MM.1S (cell line): ENCODE measurements around the gene TTC27.

Experiments
- DNase-seq: peaks from one replicate; pipeline ENCODE4 v3.0.0-alpha.2; 2015
- H2AFZ ChIP-seq: fragments of 300-600 bp; sonication (generic); 2 replicates; pipeline ENCODE4 v1.6.0; 2016; ENCODE audit warnings: antibody characterized with exemption, low read length
- H3F3A ChIP-seq: fragments of 300-600 bp; sonication (generic); 2 replicates; pipeline ENCODE4 v1.6.1; 2016; ENCODE audit warnings: mild to moderate bottlenecking, antibody characterized with exemption, low read length, moderate library complexity, mixed read lengths; ENCODE audit not compliant: insufficient read depth
- H3K27ac ChIP-seq: fragments of 300-600 bp; sonication (generic); 2 replicates; pipeline ENCODE4 v1.5.1; 2016; ENCODE audit warnings: mild to moderate bottlenecking, low read length
- H3K27me3 ChIP-seq: fragments of 300-600 bp; sonication (generic); replicated peaks from 2 replicates; pipeline ENCODE4 v1.6.0; 2016; ENCODE audit warnings: low read length; ENCODE audit not compliant: insufficient read depth
- H3K36me3 ChIP-seq: fragments of 300-600 bp; sonication (generic); replicated peaks from 2 replicates; pipeline ENCODE4 v1.6.1; 2016; ENCODE audit warnings: mild to moderate bottlenecking, low read length, mixed read lengths; ENCODE audit not compliant: insufficient read depth
- H3K4me1 ChIP-seq: fragments of 300-600 bp; sonication (generic); 2 replicates; pipeline ENCODE4 v1.6.1; 2016; ENCODE audit warnings: low read length, mixed read lengths
- H3K4me2 ChIP-seq: fragments of 300-600 bp; sonication (generic); 2 replicates; pipeline ENCODE4 v1.6.0; 2016; ENCODE audit warnings: low read depth, low read length
- H3K4me3 ChIP-seq: fragments of 300-600 bp; sonication (generic); 2 replicates; pipeline ENCODE4 v1.5.1; 2016; ENCODE audit warnings: low read length, mixed read lengths
- H3K79me2 ChIP-seq: fragments of 300-600 bp; sonication (generic); 2 replicates; pipeline ENCODE4 v1.6.1; 2016; ENCODE audit warnings: mixed run types, low read length, mixed read lengths
- H3K9ac ChIP-seq: fragments of 300-600 bp; sonication (generic); 2 replicates; pipeline ENCODE4 v1.6.1; 2016; ENCODE audit warnings: low read length, mixed read lengths
- H3K9me2 ChIP-seq: fragments of 300-600 bp; sonication (generic); replicated peaks from 2 replicates; pipeline ENCODE4 v1.6.1; 2016; ENCODE audit warnings: mild to moderate bottlenecking, low read length, mixed read lengths; ENCODE audit not compliant: insufficient read depth
- H3K9me3 ChIP-seq: fragments of 300-600 bp; sonication (generic); replicated peaks from 2 replicates; pipeline ENCODE4 v1.6.1; 2016; ENCODE audit warnings: mild to moderate bottlenecking, low read length, mixed read lengths; ENCODE audit not compliant: insufficient read depth
- H4K20me1 ChIP-seq: fragments of 300-600 bp; sonication (generic); 2 replicates; pipeline ENCODE4 v1.6.1; 2016; ENCODE audit warnings: mild to moderate bottlenecking, low read length, moderate library complexity, mixed read lengths; ENCODE audit not compliant: insufficient read depth
- CTCF ChIP-seq: fragments of 300-600 bp; sonication (generic); IDR thresholded peaks from 2 replicates; pipeline ENCODE4 v1.5.1; 2016; ENCODE audit warnings: antibody characterized with exemption, low read length, mixed read lengths
- EZH2 ChIP-seq: fragments of 300-600 bp; sonication (generic); optimal IDR thresholded peaks from 2 replicates; pipeline ENCODE3; 2017; ENCODE audit warnings: low read depth, mild to moderate bottlenecking, antibody characterized with exemption, low read length, mixed read lengths
- EZH2phosphoT487 ChIP-seq: fragments of 300-600 bp; sonication (generic); IDR thresholded peaks from 2 replicates; pipeline ENCODE4 v1.6.1; 2018; ENCODE audit warnings: antibody characterized with exemption, low read length

TTC27 gene

DNA sequence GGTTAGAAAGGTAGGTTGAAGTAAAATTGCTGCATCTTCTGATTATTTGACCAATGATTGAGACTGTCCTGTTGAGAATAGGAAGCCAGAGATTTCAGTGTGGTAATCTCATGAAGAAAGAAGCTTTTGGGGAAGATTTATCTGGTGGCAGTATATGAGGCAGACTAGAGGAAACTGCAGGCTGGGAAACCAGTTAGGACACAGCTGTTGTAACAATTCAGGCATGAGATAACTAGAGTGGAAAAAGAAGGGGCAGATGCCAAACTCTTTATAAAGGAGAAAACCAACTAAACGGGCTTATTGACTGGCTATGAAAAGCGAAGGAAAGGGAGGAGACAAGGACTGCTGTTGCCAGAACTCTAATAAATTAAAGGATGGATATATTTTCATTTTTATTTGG lies 155.6 kb downstream of the TTC27 start:
- Histone ChIP-seq H3K4me2 (no peak overlapping the region), H3K4me1 (no peaks in the 10 kb centered on the region), H3K9ac (no peak overlapping the region), H3K4me3 (no peak overlapping the region), H2AFZ (no peak overlapping the region), H3F3A (no peaks in the 10 kb centered on the region), H3K36me3 (no peaks in the 10 kb centered on the region), H3K79me2 (no peaks in the 10 kb centered on the region), H3K27me3 (no peaks in the 10 kb centered on the region), H3K9me2 (no peaks in the 10 kb centered on the region), H3K9me3 (no peaks in the 10 kb centered on the region), H3K27ac (no peak overlapping the region), H4K20me1 (no peaks in the 10 kb centered on the region)
- DNase-seq: no peak
- no peak for TF ChIP-seq EZH2phosphoT487
- no peak for TF ChIP-seq CTCF
- TF ChIP-seq EZH2: no peak

- H3K9ac ChIP-seq: no peak overlapping the region
- H3K9me2 ChIP-seq: no peaks in the 10 kb centered on the region
- no peak overlapping the region for H3K27ac ChIP-seq
- H3K9me3 ChIP-seq: no peaks in the 10 kb centered on the region
- no peaks in the 10 kb centered on the region for H3K4me1 ChIP-seq
- TF ChIP-seq CTCF (no peak), EZH2 (no peak), EZH2phosphoT487 (no peak)
- H3K27me3 ChIP-seq: no peaks in the 10 kb centered on the region
- no peak overlapping the region for H3K4me3 ChIP-seq
- no peaks in the 10 kb centered on the region for H3K36me3 ChIP-seq
- H3F3A ChIP-seq: no peaks in the 10 kb centered on the region
- DNase-seq: no peak
- H3K79me2 ChIP-seq: no peaks in the 10 kb centered on the region
- H4K20me1 ChIP-seq: no peaks in the 10 kb centered on the region
- no peak overlapping the region for H2AFZ ChIP-seq
- no peak overlapping the region for H3K4me2 ChIP-seq
These were observed 156.1 kb downstream of the TTC27 start for GRCh38 chr2:32783933-32784332.

DNA sequence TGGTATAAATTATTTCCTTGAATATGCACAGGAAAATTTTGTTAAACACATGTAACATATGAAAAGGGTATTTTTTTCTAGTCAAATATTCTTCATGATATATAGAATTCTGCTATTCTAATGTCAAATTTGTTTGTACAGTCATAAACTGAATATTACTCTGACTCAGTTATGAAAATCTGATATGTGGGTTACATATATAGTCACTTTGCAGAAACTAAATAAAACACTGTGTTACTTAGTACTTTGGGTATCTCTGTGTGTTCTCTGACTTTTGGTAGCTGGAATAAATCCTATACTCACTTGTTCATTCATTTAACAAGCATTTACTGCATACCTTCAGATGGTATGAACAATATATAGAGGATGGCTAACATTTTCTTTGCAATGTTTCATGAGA lies 159.4 kb downstream of the TTC27 start:
- Histone ChIP-seq H3K9me2 (no peaks in the 10 kb centered on the region), H3K9me3 (no peaks in the 10 kb centered on the region), H3K79me2 (no peaks in the 10 kb centered on the region), H3K27me3 (no peaks in the 10 kb centered on the region), H3F3A (no peaks in the 10 kb centered on the region), H3K36me3 (no peaks in the 10 kb centered on the region), H3K4me2 (no peak overlapping the region), H3K9ac (no peak overlapping the region), H4K20me1 (no peaks in the 10 kb centered on the region), H3K4me1 (no peaks in the 10 kb centered on the region), H3K27ac (no peak overlapping the region), H2AFZ (no peak overlapping the region), H3K4me3 (no peak overlapping the region)
- no peak for DNase-seq
- no peak for TF ChIP-seq EZH2
- TF ChIP-seq CTCF: no peak
- no peak for TF ChIP-seq EZH2phosphoT487

DNA sequence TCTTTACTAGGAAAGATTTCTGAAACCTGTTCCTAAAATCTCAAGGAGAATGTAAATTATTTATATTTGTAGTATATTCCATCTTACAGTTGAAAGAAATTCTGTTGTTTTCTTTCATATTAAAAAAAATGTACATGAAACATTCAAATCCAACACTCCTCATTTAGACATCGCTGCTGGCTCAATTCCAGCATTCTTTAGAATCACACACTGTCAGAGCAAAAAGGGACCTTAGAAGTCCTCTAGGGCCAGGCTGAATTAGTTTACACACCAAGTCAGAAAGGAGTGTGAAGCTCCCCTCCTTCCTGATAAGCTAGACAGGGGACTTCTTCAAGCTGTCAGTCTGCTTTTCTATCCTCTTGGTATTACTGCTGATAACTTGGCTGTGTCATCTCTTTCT lies 160.3 kb downstream of the TTC27 start:
- H3F3A ChIP-seq: no peaks in the 10 kb centered on the region
- no peak overlapping the region for H3K9ac ChIP-seq
- no peak for DNase-seq
- H3K9me2 ChIP-seq: no peaks in the 10 kb centered on the region
- no peak overlapping the region for H3K4me2 ChIP-seq
- no peaks in the 10 kb centered on the region for H4K20me1 ChIP-seq
- no peaks in the 10 kb centered on the region for H3K27me3 ChIP-seq
- H3K4me1 ChIP-seq: no peaks in the 10 kb centered on the region
- H2AFZ ChIP-seq: no peak overlapping the region
- TF ChIP-seq CTCF: no peak
- no peak for TF ChIP-seq EZH2
- TF ChIP-seq EZH2phosphoT487: no peak
- no peaks in the 10 kb centered on the region for H3K9me3 ChIP-seq
- no peaks in the 10 kb centered on the region for H3K36me3 ChIP-seq
- H3K27ac ChIP-seq: no peak overlapping the region
- no peaks in the 10 kb centered on the region for H3K79me2 ChIP-seq
- H3K4me3 ChIP-seq: no peak overlapping the region
